HG03159 (cell line): ENCODE results near the gene ZNF365.
"Not testable (repeated sequence)": the region's sequence is repeated elsewhere in the genome, so short reads cannot be mapped to it uniquely, and the experiment has no call there.

Experiments
- ATAC-seq: cut with Tn5 transposase; IDR thresholded peaks from one replicate; pipeline ENCODE4 v1.9.1; 2021; ENCODE audit warnings: mild to moderate bottlenecking, moderate library complexity; ENCODE audit not compliant: unreplicated experiment

The ZNF365 gene, protein sequence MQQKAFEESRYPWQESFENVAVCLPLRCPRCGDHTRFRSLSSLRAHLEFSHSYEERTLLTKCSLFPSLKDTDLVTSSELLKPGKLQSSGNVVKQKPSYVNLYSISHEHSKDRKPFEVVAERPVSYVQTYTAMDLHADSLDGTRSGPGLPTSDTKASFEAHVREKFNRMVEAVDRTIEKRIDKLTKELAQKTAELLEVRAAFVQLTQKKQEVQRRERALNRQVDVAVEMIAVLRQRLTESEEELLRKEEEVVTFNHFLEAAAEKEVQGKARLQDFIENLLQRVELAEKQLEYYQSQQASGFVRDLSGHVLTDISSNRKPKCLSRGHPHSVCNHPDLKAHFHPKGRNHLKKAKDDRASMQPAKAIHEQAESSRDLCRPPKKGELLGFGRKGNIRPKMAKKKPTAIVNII

DNA sequence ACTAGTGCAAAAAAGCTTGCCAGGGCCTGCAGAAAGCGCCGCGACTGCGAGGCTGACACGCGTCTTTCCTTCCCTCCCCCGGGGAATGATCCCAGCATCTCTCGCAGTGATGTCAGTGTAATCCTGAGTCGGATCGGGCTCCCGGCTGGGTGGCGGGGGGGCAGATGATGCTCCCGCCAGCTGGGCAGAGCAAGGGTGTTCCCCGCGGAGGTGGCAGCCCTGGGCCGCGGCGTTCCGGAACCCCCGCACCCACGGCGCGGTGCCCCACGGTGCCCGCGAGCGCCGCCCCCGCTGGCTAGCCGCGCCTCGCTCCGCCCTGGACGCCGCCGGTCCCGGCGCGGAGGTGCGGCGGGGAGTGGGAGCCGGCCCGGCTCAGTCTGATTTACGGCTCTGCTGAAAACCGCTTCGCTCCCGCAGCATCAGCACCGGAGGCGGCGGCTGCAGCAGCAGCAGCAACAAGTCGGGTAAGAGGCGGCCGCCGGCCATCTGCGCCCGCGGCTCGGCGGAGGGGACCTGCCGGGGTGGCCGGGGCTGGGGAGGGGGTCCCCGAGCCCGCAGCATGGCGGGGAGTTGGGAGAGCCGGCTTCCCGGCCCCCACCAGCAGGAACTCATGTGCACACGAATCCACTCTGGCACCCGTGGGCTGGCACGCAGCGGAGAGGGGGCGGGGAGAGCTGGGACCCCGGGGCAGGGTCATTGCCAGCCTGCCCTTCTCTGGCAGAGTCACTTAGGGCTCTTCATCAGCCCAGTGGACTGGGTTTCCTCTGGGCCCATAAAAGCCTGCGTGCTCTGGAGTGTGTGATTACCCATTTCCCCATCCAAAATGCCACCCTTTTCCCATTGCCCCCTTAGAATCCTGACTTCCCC is at the start of gene ZNF365:
Gene ZNF365, plus strand, starts transcription at position 375 of the 867 bp plus-strand sequence. CDS start 1,825 bp downstream, outside the sequence.
- no peak for ATAC-seq

GRCh38 chr10:62326176-62326575 is 48.0 kb upstream of the ZNF365 start:
- ATAC-seq: no peak

DNA sequence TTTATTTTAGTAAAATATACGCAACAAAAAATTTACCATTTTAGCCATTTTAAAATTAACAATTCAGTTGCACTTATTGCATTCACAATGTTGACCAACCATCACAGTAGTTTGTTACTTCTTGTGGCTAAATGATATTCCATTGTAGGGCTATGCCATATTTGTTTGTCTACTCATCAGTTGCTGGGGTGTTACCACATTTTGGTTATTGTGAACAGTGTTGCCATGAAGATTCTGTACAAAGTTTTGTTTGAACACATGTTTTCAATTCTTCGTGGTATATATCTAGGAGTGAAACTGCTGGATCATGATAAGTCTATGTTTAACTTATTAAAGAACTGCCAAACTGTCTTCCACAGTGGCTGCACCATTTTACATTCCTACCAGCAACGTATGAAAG is 46.3 kb upstream of the ZNF365 start:
- ATAC-seq: no peak

DNA sequence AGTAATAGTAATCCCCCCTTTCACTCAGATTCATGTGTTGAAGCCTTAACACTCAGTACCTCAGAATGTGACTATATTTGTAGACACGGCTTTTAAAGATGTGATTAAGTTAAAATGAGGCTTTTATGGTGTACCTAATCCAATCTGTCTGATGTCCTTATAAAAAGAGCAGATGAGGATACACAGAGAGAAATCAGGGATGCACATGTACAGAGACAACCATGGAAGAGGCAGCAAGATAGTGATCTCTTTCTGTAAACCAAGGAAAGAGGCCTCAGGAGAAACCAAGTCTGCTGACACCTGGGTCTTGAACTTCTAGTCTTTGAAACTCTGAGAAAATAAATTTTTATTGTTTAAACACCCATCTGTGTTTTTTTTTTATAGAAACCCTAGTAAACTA is 44.0 kb upstream of the ZNF365 start:
- no peak for ATAC-seq

DNA sequence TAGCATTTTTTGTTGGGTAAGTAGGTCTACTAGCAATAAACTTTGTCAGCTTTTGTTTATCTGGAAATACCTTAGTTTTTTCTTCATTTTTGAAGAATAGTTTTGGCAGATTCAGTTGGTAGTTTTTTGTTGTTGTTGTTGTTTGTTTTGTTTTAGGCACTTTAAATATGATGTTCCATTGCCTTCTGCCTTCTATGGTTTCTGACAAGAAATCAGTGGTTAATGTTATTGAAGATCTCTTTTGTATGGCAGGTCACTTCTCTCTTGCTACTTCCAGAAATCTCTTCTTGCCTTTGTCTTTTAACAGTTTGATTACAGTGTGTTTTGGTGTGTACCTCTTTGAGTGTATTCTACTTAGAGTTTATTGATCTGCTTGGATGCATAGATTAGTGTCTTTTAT is 41.8 kb upstream of the ZNF365 start:
- ATAC-seq: no peak

- no peak for ATAC-seq
Measured at GRCh38 chr10:62333135-62333889, 40.9 kb upstream of the ZNF365 start.

DNA sequence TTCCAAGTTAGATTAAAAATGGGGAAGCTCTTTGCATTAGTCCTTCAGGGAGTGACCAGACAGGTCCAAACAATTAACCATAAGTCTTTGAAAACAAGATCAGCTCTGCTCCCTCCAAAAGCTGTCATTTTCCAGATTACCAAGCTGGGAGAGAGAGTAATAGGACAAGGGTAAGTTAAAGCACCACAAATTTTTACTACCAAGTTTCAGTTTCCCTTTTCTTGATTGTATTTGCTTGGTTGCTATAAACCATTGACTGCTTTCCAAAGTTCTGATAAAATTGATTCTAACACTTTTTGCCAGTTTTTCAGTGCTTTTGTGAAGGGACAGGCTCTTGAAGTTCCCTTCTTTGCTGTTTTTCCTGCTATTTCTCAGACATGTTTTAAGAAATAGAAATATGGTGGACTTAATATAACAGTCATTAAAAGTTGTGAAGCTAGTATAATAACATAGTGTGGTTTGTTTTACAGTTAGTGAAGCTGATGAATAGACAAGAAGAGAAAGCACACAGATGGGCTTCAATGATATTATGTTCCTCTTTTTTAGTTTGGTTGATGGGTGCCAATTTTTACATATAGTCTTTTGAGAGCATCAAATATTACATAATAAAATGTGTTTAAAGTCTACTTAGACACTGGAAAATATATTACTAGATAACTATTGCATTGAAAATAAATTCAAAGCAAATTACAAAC is 40.0 kb upstream of the ZNF365 start:
- ATAC-seq: no peak

GRCh38 chr10:62335326-62335725 is 38.8 kb upstream of the ZNF365 start:
- no peak for ATAC-seq

- no peak for ATAC-seq
Measured at GRCh38 chr10:62336404-62336803, 37.8 kb upstream of the ZNF365 start.

- ATAC-seq: no peak
Measured at GRCh38 chr10:62341419-62341818, 32.8 kb upstream of the ZNF365 start.

DNA sequence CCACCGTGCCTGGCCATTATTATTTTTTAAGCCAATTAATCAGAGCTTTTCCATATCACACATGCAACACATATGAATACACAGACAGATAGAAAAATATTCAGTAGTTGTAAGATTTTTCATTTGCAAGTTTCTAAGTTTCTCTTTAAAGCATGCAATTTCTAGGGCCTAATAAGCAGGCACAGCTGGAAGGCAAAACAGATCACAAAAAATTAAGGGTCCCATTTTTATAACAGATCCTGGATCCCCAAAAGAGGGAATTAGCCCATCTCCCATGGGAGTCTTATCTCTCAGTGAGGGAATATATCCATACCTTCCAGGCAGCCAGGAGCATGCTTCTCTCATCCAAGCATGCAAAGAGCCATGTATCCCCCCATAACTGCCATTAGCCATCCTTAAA is 31.2 kb upstream of the ZNF365 start:
- no peak for ATAC-seq

DNA sequence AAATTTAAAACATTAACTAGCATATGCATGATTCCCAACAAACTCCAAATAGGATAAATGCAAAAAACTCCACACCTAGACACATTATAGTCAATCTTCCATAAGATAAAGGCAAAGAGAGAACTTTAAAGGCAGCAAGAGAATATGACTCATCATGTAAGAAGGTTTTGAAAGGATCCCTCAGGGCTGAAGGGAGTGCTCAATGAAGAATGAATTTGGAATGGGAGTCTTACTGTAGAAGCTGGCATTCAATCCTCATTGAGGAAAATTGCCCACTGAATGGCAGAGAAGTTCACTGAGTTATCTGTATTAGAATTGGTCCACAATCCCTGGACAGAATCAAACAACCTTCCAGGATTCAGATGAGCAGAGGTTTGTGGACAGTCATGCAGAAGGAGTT is 26.1 kb upstream of the ZNF365 start:
- no peak for ATAC-seq

DNA sequence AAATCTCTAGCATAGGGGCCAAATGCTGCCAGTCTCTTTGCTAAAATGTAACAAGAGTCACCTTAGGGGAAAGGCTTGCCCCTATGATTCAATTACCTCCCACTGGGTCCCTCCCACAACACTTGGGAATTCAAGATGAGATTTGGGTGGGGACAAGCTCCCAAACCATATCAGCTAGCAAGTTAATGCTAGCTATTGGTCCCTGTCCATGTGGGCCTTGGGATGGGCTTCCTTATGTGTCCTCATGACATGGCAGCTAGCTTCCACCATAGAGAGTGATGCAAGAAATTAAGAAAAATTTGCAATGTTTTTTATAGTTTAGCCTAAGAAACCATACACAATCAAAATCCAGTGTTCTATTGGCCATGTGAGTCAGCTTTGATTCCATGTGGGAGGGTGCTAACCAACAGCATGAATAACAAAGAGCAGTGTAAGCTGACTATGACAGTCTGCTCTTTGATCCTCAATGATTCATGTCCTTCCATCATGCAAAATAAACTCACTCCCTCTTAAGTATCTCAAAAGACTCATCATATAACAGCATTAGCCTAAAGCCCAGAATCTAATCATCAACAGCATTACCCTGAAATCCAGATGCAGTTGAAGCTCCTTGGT is 21.7 kb upstream of the ZNF365 start:
- no peak for ATAC-seq

DNA sequence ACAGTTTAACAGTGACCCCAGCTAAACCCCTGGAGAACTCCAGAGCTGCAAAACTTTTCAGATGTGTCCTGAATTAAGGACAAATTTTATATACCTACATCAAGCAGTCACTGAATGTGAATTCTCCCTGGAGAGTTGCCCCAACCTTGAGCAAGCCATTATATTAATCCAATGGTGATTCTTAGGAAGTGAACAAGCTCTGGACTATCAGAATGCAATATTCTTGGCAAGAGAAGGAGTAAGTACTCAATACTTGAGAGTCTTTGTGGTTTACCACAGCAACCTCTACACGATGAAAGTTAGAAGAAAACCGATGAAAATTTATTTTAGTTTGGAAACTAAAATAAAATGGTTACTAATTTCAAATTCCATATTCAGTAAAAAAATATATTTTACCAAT is 19.3 kb upstream of the ZNF365 start:
- no peak for ATAC-seq

DNA sequence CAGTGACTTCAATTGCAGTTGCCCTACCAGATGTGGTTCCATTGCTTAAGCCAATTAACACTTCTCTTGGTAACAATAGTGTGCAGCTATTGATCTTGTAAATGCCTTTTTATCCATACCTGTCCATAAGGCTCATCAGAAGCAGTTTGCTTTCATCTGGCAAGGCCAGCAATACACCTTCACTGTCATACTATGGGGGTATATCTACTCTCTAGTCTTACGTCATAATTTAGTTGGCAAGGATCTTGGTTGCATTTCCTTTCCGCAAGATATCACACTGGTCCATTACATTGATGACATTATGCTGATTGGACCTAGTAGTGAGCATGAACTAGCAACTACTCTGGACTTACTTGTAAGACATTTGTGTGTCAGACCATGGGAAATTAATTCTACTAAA is 17.7 kb upstream of the ZNF365 start:
- no peak for ATAC-seq

- ATAC-seq: not testable (repeated sequence)
Measured at GRCh38 chr10:62358151-62358550, 16.0 kb upstream of the ZNF365 start.

- no peak for ATAC-seq
Measured at GRCh38 chr10:62373639-62373994, 552 bp upstream of the ZNF365 start.

- ATAC-seq: no peak
Measured at GRCh38 chr10:62374862-62375710, 917 bp downstream of the ZNF365 start.
